K562 (cell line): ENCODE data around the gene KLHL29. TPM values are rescaled to one million over a fixed set of nuclear protein-coding genes. Genes with fewer than 3 reads are reported as not detected.
A peak's percentile ranks its signal among the peaks of the same experiment; 100 is the strongest.

Experiments
- ATAC-seq: fragments of 200-7000 bp; cut with Tn5 transposase; 3 replicates; pipeline ENCODE4 v1.9.1; 2020; ENCODE audit warnings: moderate library complexity
- BruUV-seq: library from RNA; stranded (reverse); fragments of 400-500 nt; replicated peaks from 2 replicates; lab custom pipeline; 2021; lab: Mats Ljungman, UMichigan
- CTCF ChIA-PET: fragments of 300-600 bp; formaldehyde crosslinking; extraction: SDS; loops from one replicate; lab custom pipeline; 2021; ENCODE audit warnings: low intra/inter-chr PET ratio; lab: Yijun Ruan, JAX
- POLR2A ChIA-PET: fragments of 300-600, 350-650 bp; sonication (Branson Sonifier 250); formaldehyde crosslinking; extraction: SDS; loops from one replicate; lab custom pipeline; 2021; ENCODE audit warnings: antibody characterized with exemption, inconsistent platforms; lab: Yijun Ruan, JAX
- DNase-seq, 4 experiments: peaks; one replicate each; pipeline versions ENCODE4 v3.0.0 to v3.0.0-alpha.2; 2011 to 2018; ENCODE audit warnings: low spot score in 3 of 4, mixed read lengths in 3 of 4; ENCODE audit errors: extremely low read depth in 1 of 4
- FAIRE-seq: peaks from 2 replicates; lab custom pipeline; 2011; peaks lifted over from hg19 to GRCh38; lab: Jason Lieb, UNC
- H2AFZ ChIP-seq: 2 replicates; pipeline ENCODE4 v1.6.0; 2011; ENCODE audit warnings: low read depth, low read length, control low read depth, inconsistent platforms
- H3K27ac ChIP-seq: fragments of 200-600 bp; 3 replicates; pipeline ENCODE4 v1.8.0; 2011; ENCODE audit warnings: low read depth, mild to moderate bottlenecking, control low read depth, inconsistent platforms, low read length, moderate library complexity, mixed read lengths; ENCODE audit errors: extremely low read depth
- H3K27me3 ChIP-seq, 2 experiments: fragments of 300-600 bp in 1 of 2; 2 replicates in 1 of 2; 3 replicates in 1 of 2; pipeline versions ENCODE4 v1.6.0 to v1.8.0; 2011; ENCODE audit warnings: inconsistent platforms in 2 of 2, low read length in 2 of 2, mild to moderate bottlenecking in 1 of 2, mixed read lengths in 1 of 2, moderate library complexity in 1 of 2; ENCODE audit not compliant: control insufficient read depth in 2 of 2, insufficient read depth in 2 of 2
- H3K36me3 ChIP-seq: fragments of 300-600 bp; 3 replicates; pipeline ENCODE4 v1.8.0; 2011; ENCODE audit warnings: mild to moderate bottlenecking, low read length, inconsistent platforms; ENCODE audit not compliant: control insufficient read depth, insufficient read depth
- H3K4me1 ChIP-seq, 2 experiments: fragments of 200-600 bp in 1 of 2; replicated peaks in 1 of 2; 2 replicates in 1 of 2; 3 replicates in 1 of 2; pipeline versions ENCODE4 v1.5.1 to v1.8.0; 2011; ENCODE audit warnings: inconsistent platforms in 2 of 2, low read length in 2 of 2, mild to moderate bottlenecking in 1 of 2, mixed read lengths in 1 of 2, moderate library complexity in 1 of 2; ENCODE audit not compliant: control insufficient read depth in 2 of 2, insufficient read depth in 2 of 2
- H3K4me2 ChIP-seq: 2 replicates; pipeline ENCODE4 v1.6.1; 2011; ENCODE audit warnings: low read length, control low read depth, inconsistent platforms, mixed read lengths; ENCODE audit not compliant: insufficient read depth
- H3K4me3 ChIP-seq: fragments of 200-600 bp; sonication (generic), shearing (Covaris generic); 2 replicates; pipeline ENCODE4 v1.5.1; 2016; ENCODE audit warnings: control low read depth, inconsistent platforms
- H3K79me2 ChIP-seq: fragments of 200-600 bp; 3 replicates; pipeline ENCODE4 v1.8.0; 2011; ENCODE audit warnings: low read length, inconsistent platforms; ENCODE audit not compliant: control insufficient read depth, insufficient read depth
- H3K9ac ChIP-seq, 2 experiments: 2 replicates each; pipeline versions ENCODE4 v1.6.0 to v1.6.1; 2011; ENCODE audit warnings: low read depth in 2 of 2, low read length in 2 of 2, control low read depth in 1 of 2, inconsistent platforms in 1 of 2, mild to moderate bottlenecking in 1 of 2, mixed read lengths in 1 of 2; ENCODE audit not compliant: insufficient read depth in 1 of 2
- H3K9me1 ChIP-seq: one replicate; pipeline ENCODE4 v1.6.0; 2011; ENCODE audit warnings: inconsistent platforms, mild to moderate bottlenecking, low read length, moderate library complexity; ENCODE audit not compliant: control insufficient read depth, insufficient read depth
- H3K9me3 ChIP-seq: replicated peaks from 2 replicates; pipeline ENCODE4 v1.5.1; 2011; ENCODE audit warnings: low read depth, low read length, inconsistent platforms; ENCODE audit not compliant: control insufficient read depth, insufficient read depth
- H4K20me1 ChIP-seq: replicated peaks from 2 replicates; pipeline ENCODE4 v1.6.1; 2011; ENCODE audit warnings: low read length, inconsistent platforms, mixed read lengths; ENCODE audit not compliant: control insufficient read depth, insufficient read depth
- CBX5 ChIP-seq: IDR thresholded peaks from 2 replicates; pipeline ENCODE4 v1.6.1; 2014; ENCODE audit warnings: low read depth, borderline replicate concordance
- CBX8 ChIP-seq: fragments of 200-600 bp; sonication (generic); IDR thresholded peaks from 2 replicates; pipeline ENCODE4 v1.6.1; 2012; ENCODE audit warnings: borderline replicate concordance, mixed run types, low read depth, mild to moderate bottlenecking, moderate library complexity, mixed read lengths, low read length, control low read depth, inconsistent platforms; ENCODE audit not compliant: poor library complexity, severe bottlenecking; ENCODE audit errors: extremely low read depth
- JUND ChIP-seq, 2 experiments: IDR thresholded peaks; 2 replicates in 1 of 2; 3 replicates in 1 of 2; pipeline ENCODE4 v1.6.1; 2011; ENCODE audit warnings: borderline replicate concordance in 2 of 2, low read depth in 2 of 2, low read length in 2 of 2, improper control_type of control experiment in 1 of 2, missing biosample characterization in 1 of 2, missing genetic modification characterization in 1 of 2, missing genetic modification reagents in 1 of 2
- XRCC5 ChIP-seq: fragments of 200-400 bp; formaldehyde crosslinking; IDR thresholded peaks from 2 replicates; pipeline ENCODE4 v1.6.1; 2017; ENCODE audit warnings: low read depth, mild to moderate bottlenecking, low read length
- WGBS: fragments of 100-300 bp; shearing (Covaris generic); methylation state at CpG from one replicate; pipeline ENCODE4 v1.1.6; 2016; ENCODE audit warnings: low coverage, mixed read lengths; ENCODE audit not compliant: insufficient coverage; ENCODE audit errors: missing lambda C conversion rate; 5-methylcytosine and 5-hydroxymethylcytosine counted together
- in situ Hi-C: fragments of 300-500 bp; cut with MboI; formaldehyde crosslinking; loops from 4 replicates; pipeline ENCODE4 v1.15.0; 2018; ENCODE audit warnings: inconsistent platforms, mixed read lengths
- intact Hi-C: fragments of 100-400 bp; cut with micrococcal nuclease; formaldehyde crosslinking; loops from 2 replicates; pipeline ENCODE4 v1.14.2; 2022
- polyA plus RNA-seq, 8 experiments: library from polyadenylated mRNA; depleted of rRNA in 4 of 8; stranded (reverse) in 5 of 8; unstranded in 3 of 8; fragments of >200 nt; fragmentation: Nextera tagmentation in 2 of 8; fragmentation: Illumina TruSeq in 1 of 8; extraction: Ambion mirVana in 2 of 8; extraction: Trizol in 1 of 8; gene quantifications; 2 replicates each; pipeline versions ENCODE4 v1.2.1 to v1.2.3, GENCODE V29; 2011 to 2014; ENCODE audit warnings: inconsistent platforms in 1 of 8, missing spikeins in 1 of 8
- total RNA-seq, 7 experiments: library from RNA; depleted of rRNA in 6 of 7; stranded (reverse); fragments of >200 nt in 6 of 7; fragmentation: Illumina TruSeq in 2 of 7; extraction: Trizol in 2 of 7; gene quantifications; 2 replicates each; pipeline versions ENCODE4 v1.2.1 to v1.2.3, GENCODE V29; 2011 to 2021; ENCODE audit warnings: low replicate concordance in 1 of 7
- TF ChIP-seq, protein P1 (sequence below): sonication (generic); formaldehyde crosslinking; IDR thresholded peaks from 2 replicates; pipeline ENCODE4 v1.8.1; 2023; ENCODE audit warnings: missing genetic modification reagents, mild to moderate bottlenecking, borderline replicate concordance
- TF ChIP-seq, protein P2 (sequence below): fragments of 450-650 bp; formaldehyde crosslinking; conservative IDR thresholded peaks from 2 replicates; pipeline ENCODE4 v1.4.0; 2022; ENCODE audit warnings: mild to moderate bottlenecking, missing genetic modification characterization
- TF ChIP-seq, protein P3 (sequence below): IDR thresholded peaks from 3 replicates; pipeline ENCODE4 v1.6.1; 2011; ENCODE audit warnings: borderline replicate concordance, mild to moderate bottlenecking, moderate library complexity; ENCODE audit not compliant: insufficient read length; ENCODE audit errors: extremely low read depth

KLHL29 gene
- total and polyA plus RNA-seq, 9 of the 15 experiments (the other 6 are each of a cell fraction or from before 2014, with no cell fraction given), result 0.03 to 0.31 (median 0.08) TPM; not detected in 1

DNA sequence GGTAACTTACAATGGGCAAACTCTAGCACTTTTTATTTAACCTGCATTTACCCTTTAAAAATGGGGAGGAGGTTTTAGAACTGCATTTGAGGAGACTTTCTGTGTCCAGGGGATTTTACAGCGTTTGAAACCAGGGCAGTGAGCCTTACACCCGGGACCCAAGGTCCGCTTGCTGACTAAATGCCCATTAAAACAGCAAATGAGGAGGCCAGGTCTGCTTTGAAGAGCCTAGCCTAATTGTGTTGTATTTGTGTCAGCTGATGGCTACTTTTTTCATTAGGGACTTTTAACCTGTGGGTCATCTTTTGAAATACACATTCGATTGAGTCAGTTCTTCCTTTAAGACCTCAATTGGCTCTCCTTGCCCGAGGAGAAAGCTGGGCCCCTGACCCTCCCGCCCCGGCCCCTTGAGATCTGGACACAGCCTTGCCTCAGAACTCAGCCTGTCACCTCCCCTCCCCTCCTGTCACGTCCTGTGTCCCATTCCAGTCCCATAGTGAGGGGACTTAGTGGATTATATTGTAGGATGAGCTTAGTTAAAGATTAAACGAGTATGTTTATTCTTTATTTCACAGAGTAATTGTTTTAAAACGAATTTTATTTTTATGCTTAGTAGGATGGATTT is 69.0 kb downstream of the KLHL29 start:
- POLR2A ChIA-PET, result no interaction called here
- TF ChIP-seq JUND (IDR thresholded peaks at IDR 0.05; ENCODE audit: borderline replicate concordance, low read depth, low read length) (no peak), JUND (tag; IDR thresholded peaks at IDR 0.05; ENCODE audit: borderline replicate concordance, low read depth, low read length) (no peak), CBX8 (peak; percentile 82), CBX5 (no peak), XRCC5 (no peak)
- TF ChIP-seq, protein P1, sequence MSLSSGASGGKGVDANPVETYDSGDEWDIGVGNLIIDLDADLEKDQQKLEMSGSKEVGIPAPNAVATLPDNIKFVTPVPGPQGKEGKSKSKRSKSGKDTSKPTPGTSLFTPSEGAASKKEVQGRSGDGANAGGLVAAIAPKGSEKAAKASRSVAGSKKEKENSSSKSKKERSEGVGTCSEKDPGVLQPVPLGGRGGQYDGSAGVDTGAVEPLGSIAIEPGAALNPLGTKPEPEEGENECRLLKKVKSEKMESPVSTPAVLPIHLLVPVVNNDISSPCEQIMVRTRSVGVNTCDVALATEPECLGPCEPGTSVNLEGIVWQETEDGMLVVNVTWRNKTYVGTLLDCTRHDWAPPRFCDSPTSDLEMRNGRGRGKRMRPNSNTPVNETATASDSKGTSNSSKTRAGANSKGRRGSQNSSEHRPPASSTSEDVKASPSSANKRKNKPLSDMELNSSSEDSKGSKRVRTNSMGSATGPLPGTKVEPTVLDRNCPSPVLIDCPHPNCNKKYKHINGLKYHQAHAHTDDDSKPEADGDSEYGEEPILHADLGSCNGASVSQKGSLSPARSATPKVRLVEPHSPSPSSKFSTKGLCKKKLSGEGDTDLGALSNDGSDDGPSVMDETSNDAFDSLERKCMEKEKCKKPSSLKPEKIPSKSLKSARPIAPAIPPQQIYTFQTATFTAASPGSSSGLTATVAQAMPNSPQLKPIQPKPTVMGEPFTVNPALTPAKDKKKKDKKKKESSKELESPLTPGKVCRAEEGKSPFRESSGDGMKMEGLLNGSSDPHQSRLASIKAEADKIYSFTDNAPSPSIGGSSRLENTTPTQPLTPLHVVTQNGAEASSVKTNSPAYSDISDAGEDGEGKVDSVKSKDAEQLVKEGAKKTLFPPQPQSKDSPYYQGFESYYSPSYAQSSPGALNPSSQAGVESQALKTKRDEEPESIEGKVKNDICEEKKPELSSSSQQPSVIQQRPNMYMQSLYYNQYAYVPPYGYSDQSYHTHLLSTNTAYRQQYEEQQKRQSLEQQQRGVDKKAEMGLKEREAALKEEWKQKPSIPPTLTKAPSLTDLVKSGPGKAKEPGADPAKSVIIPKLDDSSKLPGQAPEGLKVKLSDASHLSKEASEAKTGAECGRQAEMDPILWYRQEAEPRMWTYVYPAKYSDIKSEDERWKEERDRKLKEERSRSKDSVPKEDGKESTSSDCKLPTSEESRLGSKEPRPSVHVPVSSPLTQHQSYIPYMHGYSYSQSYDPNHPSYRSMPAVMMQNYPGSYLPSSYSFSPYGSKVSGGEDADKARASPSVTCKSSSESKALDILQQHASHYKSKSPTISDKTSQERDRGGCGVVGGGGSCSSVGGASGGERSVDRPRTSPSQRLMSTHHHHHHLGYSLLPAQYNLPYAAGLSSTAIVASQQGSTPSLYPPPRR (CRISPR knock-in tag), result no peak
- TF ChIP-seq, protein P2, sequence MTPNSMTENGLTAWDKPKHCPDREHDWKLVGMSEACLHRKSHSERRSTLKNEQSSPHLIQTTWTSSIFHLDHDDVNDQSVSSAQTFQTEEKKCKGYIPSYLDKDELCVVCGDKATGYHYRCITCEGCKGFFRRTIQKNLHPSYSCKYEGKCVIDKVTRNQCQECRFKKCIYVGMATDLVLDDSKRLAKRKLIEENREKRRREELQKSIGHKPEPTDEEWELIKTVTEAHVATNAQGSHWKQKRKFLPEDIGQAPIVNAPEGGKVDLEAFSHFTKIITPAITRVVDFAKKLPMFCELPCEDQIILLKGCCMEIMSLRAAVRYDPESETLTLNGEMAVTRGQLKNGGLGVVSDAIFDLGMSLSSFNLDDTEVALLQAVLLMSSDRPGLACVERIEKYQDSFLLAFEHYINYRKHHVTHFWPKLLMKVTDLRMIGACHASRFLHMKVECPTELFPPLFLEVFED (CRISPR knock-in tag), result no peak
- TF ChIP-seq, protein P3, sequence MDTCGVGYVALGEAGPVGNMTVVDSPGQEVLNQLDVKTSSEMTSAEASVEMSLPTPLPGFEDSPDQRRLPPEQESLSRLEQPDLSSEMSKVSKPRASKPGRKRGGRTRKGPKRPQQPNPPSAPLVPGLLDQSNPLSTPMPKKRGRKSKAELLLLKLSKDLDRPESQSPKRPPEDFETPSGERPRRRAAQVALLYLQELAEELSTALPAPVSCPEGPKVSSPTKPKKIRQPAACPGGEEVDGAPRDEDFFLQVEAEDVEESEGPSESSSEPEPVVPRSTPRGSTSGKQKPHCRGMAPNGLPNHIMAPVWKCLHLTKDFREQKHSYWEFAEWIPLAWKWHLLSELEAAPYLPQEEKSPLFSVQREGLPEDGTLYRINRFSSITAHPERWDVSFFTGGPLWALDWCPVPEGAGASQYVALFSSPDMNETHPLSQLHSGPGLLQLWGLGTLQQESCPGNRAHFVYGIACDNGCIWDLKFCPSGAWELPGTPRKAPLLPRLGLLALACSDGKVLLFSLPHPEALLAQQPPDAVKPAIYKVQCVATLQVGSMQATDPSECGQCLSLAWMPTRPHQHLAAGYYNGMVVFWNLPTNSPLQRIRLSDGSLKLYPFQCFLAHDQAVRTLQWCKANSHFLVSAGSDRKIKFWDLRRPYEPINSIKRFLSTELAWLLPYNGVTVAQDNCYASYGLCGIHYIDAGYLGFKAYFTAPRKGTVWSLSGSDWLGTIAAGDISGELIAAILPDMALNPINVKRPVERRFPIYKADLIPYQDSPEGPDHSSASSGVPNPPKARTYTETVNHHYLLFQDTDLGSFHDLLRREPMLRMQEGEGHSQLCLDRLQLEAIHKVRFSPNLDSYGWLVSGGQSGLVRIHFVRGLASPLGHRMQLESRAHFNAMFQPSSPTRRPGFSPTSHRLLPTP, result no peak
- TF ChIP-seq, all 486 proteins: peak for 1
- Histone ChIP-seq H3K27me3 (peaks cover 4 to 31% of the 10 kb centered on the region in 2 experiments; a peak in 4 of 5 replicates), H3K27ac (no peak overlapping the region), H3K36me3 (no peaks in the 10 kb centered on the region), H3K4me2 (no peak overlapping the region), H2AFZ (no peak overlapping the region), H3K4me1 (peaks cover 0 to 6% of the 10 kb centered on the region in 2 experiments; a peak in 1 of 5 replicates), H3K9me1 (no peaks in the 10 kb centered on the region), H3K4me3 (no peak overlapping the region), H3K9ac (no peak overlapping the region), H3K79me2 (no peaks in the 10 kb centered on the region), H4K20me1 (no peaks in the 10 kb centered on the region), H3K9me3 (no peaks in the 10 kb centered on the region)
- 9% methylated on average over 8 of the region's 10 CpGs for WGBS
- no TSS peak for BruUV-seq
- in situ Hi-C loops, result no loop called here
- FAIRE-seq (no peak), ATAC-seq (no peak), DNase-seq (no peak)
- intact Hi-C loops, result no loop called here
- CTCF ChIA-PET, result no interaction called here
